ENCODE results near the gene ZEB2. TPM values are rescaled to one million over a fixed set of nuclear protein-coding genes. Genes with fewer than 3 reads are reported as not detected.
A peak's percentile ranks its signal among the peaks of the same experiment; 100 is the strongest.

The ZEB2 gene
- total RNA-seq, 6 experiments from 2014 or later, result 13.5 to 35.9 (median 21.7) TPM

DNA sequence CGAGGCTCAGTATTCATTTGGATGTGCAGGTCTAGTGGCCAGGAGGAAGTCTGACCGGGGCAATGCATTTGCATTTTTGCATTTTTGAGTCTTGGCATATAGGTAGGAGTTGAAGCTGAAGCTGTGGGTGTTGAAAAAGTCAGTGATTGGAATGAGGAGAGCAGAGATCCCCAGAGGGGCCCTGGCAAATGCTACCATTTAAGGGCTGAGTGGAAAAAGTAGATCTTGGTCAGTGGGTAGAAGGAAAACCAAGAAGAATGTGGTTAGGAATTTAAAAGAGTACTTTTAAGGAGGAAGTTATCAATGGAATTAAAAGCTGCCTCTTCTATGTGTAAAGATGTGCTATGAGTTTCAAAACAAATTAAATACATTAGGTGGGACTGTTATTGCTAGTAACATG is 143.0 kb downstream of the ZEB2 start:
- TF ChIP-seq, protein P1, sequence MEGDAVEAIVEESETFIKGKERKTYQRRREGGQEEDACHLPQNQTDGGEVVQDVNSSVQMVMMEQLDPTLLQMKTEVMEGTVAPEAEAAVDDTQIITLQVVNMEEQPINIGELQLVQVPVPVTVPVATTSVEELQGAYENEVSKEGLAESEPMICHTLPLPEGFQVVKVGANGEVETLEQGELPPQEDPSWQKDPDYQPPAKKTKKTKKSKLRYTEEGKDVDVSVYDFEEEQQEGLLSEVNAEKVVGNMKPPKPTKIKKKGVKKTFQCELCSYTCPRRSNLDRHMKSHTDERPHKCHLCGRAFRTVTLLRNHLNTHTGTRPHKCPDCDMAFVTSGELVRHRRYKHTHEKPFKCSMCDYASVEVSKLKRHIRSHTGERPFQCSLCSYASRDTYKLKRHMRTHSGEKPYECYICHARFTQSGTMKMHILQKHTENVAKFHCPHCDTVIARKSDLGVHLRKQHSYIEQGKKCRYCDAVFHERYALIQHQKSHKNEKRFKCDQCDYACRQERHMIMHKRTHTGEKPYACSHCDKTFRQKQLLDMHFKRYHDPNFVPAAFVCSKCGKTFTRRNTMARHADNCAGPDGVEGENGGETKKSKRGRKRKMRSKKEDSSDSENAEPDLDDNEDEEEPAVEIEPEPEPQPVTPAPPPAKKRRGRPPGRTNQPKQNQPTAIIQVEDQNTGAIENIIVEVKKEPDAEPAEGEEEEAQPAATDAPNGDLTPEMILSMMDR (IDR thresholded peaks at IDR 0.05), result no peak
- TF ChIP-seq POLR2A (IDR thresholded peaks at IDR 0.05), result no peak
- ATAC-seq, result no peak
- 85% methylated on average over 2 of the region's 2 CpGs for WGBS (ENCODE audit: insufficient coverage, low coverage, low lambda C conversion rate, missing lambda C conversion rate)

DNA sequence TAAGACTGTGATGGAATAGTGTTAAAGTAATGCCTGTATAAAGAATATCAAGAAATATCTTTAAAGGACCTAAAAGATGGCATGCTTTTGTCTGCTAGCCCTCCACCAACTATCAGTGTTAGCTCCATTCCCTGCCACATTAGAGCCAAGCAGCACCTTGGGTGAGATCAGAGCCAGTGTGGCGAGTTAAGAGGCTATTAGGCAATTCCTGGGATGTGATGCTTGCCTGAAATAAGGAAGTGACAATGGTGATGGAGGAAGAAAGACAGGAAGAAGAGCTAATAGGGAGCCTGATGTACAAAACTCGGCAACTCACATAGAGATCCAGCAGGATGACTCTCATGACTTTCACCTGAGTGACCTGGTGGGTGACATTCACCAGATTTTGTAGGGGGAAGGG is 143.5 kb downstream of the ZEB2 start:
- no peaks in the 10 kb centered on the region for H3K36me3 ChIP-seq
- intact Hi-C loops (cut with DNase I), result no loop called here
- ATAC-seq (peak in 1 of 4 donors; percentile 9), DNase-seq (no peak)
- H3K4me3 ChIP-seq, result no peak overlapping the region
- 65% methylated on average over 2 of the region's 2 CpGs for WGBS (ENCODE audit: insufficient coverage, low coverage, low lambda C conversion rate, missing lambda C conversion rate)
- H3K27ac ChIP-seq, result no peak overlapping the region
- no peak for TF ChIP-seq POLR2A (IDR thresholded peaks at IDR 0.05)
- TF ChIP-seq, protein P1 (IDR thresholded peaks at IDR 0.05), result no peak
- H3K27me3 ChIP-seq, result no peaks in the 10 kb centered on the region
- no peaks in the 10 kb centered on the region for H3K9me3 ChIP-seq
- no peaks in the 10 kb centered on the region for H3K4me1 ChIP-seq

More for the DNA sequence above, 143.0 kb downstream of the ZEB2 start:
- Histone ChIP-seq H3K4me3 (no peak overlapping the region), H3K27ac (no peak overlapping the region), H3K27me3 (no peaks in the 10 kb centered on the region), H3K4me1 (no peaks in the 10 kb centered on the region), H3K9me3 (no peaks in the 10 kb centered on the region), H3K36me3 (no peaks in the 10 kb centered on the region)
- intact Hi-C loops (cut with DNase I), result no loop called here
- DNase-seq, result no peak

DNA sequence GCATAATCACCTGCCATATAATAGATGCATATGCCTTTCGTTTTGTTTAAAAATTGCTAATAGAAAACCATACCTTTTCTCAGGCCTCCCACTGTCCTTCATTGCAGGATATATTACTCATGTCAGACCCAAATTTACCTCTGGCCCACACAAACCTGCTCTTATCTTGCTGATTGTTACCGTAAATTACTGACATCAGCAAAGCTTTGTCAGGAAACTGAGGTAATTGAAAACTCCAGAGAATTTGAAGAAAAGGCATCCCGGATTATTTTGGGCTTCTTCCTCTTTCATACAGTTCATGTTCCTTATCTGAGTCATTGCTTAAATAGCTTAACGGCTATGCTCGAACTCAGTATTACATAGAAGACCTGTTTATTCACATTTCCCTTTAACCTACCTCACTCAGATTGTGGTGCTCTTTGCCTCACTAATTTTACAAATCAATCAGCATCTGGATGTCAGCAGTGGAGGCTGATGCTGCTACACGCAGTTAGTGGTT is 145.7 kb downstream of the ZEB2 start:
- Histone ChIP-seq H3K27me3 (no peaks in the 10 kb centered on the region), H3K4me3 (no peak overlapping the region), H3K27ac (no peak overlapping the region), H3K36me3 (no peaks in the 10 kb centered on the region), H3K9me3 (no peaks in the 10 kb centered on the region), H3K4me1 (peaks cover 0 to 6% (median 0%) of the 10 kb centered on the region in 4 donors)
- 39% methylated on average over 6 of the region's 6 CpGs for WGBS (ENCODE audit: insufficient coverage, low coverage, low lambda C conversion rate, missing lambda C conversion rate)
- DNase-seq, result no peak
- TF ChIP-seq POLR2A (IDR thresholded peaks at IDR 0.05), result no peak
- TF ChIP-seq, protein P1 (IDR thresholded peaks at IDR 0.05), result no peak
- peak in 3 of 4 donors; percentile 29 to 66 (median 64) for ATAC-seq
- intact Hi-C loops (cut with DNase I), result no loop called here

DNA sequence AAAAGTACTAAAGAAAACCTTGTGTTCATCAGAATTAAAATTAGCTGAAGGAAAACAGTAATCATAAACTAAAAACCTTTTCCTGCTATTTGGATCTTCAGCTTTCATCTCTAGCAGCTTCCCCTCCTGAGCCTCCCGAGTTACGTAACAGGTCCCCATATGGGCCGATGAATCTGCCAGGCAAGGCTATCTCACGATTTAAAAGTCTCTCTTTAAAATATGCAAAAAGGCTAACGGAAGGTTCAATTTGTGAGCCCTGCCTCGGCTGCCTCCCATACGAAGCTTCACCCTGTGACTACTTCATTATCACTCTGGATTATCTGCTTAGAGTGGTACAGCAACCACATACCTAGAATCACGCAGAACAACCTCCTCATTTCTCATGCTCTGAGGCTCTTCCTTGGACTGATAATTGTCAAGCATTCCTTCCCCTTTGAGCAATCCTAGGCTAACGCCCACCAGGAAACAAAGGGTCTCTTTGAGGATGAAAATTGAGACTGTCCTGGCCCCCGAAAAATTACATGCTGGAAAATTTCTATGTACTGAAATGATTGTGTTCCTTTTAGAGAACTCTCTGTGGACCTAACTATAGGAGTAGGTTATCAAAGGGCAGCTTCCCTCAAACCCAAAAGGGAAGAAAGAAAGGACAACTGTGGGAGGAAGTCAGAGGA is 147.4 kb downstream of the ZEB2 start:
- Histone ChIP-seq H3K4me3 (no peak overlapping the region), H3K27me3 (no peaks in the 10 kb centered on the region), H3K4me1 (peaks cover 0 to 6% (median 0%) of the 10 kb centered on the region in 4 donors), H3K36me3 (no peaks in the 10 kb centered on the region), H3K27ac (peak overlapping the region in 1 of 3 donors; percentile 50), H3K9me3 (no peaks in the 10 kb centered on the region)
- DNase-seq (no peak), ATAC-seq (peak; percentile 26 to 59 (median 46))
- WGBS (ENCODE audit: insufficient coverage, low coverage, low lambda C conversion rate, missing lambda C conversion rate), result 36% methylated on average over 10 of the region's 10 CpGs
- TF ChIP-seq, protein P1 (IDR thresholded peaks at IDR 0.05), result no peak
- TF ChIP-seq POLR2A (IDR thresholded peaks at IDR 0.05), result no peak
- intact Hi-C loops (cut with DNase I), result no loop called here
